Hepatocyte (in vitro differentiated cells): ENCODE data around the gene TOGARAM2. TPM values are rescaled to one million over a fixed set of nuclear protein-coding genes. Genes with fewer than 3 reads are reported as not detected.

ENCODE experiments used
- DNase-seq: peaks from one replicate; pipeline ENCODE4 v3.0.0-alpha.2; 2016; ENCODE audit warnings: low spot score
- H2AFZ ChIP-seq: fragments of 200-600 bp; sonication (generic); 2 replicates; pipeline ENCODE4 v1.6.0; 2016; ENCODE audit warnings: antibody characterized with exemption, mild to moderate bottlenecking
- H3K27ac ChIP-seq: fragments of 200-600 bp; sonication (generic); 2 replicates; pipeline ENCODE4 v1.5.1; 2016; ENCODE audit warnings: mild to moderate bottlenecking
- H3K27me3 ChIP-seq: fragments of 200-600 bp; sonication (generic); 2 replicates; pipeline ENCODE4 v1.6.1; 2016
- H3K36me3 ChIP-seq: fragments of 200-600 bp; sonication (generic); replicated peaks from 2 replicates; pipeline ENCODE4 v1.5.1; 2016; ENCODE audit warnings: low read depth; ENCODE audit not compliant: insufficient read depth
- H3K4me1 ChIP-seq: fragments of 200-600 bp; sonication (generic); 2 replicates; pipeline ENCODE4 v1.5.1; 2016; ENCODE audit warnings: mild to moderate bottlenecking, moderate library complexity; ENCODE audit not compliant: insufficient read depth
- H3K4me2 ChIP-seq: fragments of 200-600 bp; sonication (generic); 2 replicates; pipeline ENCODE4 v1.6.0; 2016
- H3K4me3 ChIP-seq: fragments of 200-600 bp; sonication (generic); 2 replicates; pipeline ENCODE4 v1.5.1; 2016; ENCODE audit warnings: mild to moderate bottlenecking
- H3K79me2 ChIP-seq: fragments of 200-600 bp; sonication (generic); 2 replicates; pipeline ENCODE4 v1.6.0; 2017; ENCODE audit warnings: mild to moderate bottlenecking
- H3K9me2 ChIP-seq: fragments of 200-600 bp; sonication (generic); replicated peaks from 2 replicates; pipeline ENCODE4 v1.6.0; 2017; ENCODE audit warnings: mild to moderate bottlenecking; ENCODE audit not compliant: insufficient read depth
- H3K9me3 ChIP-seq: fragments of 200-600 bp; sonication (generic); 2 replicates; pipeline ENCODE4 v1.5.1; 2016; ENCODE audit warnings: low read depth, mild to moderate bottlenecking
- H4K20me1 ChIP-seq: fragments of 200-600 bp; sonication (generic); 2 replicates; pipeline ENCODE4 v1.6.0; 2016; ENCODE audit warnings: mild to moderate bottlenecking; ENCODE audit not compliant: insufficient read depth, poor library complexity, severe bottlenecking
- CTCF ChIP-seq: fragments of 200-600 bp; sonication (generic); IDR thresholded peaks from 2 replicates; pipeline ENCODE4 v1.5.1; 2016; ENCODE audit warnings: antibody characterized with exemption, mild to moderate bottlenecking; ENCODE audit not compliant: poor library complexity
- EZH2 ChIP-seq: fragments of 200-600 bp; sonication (generic); IDR thresholded peaks from 2 replicates; pipeline ENCODE4 v1.6.1; 2016; ENCODE audit warnings: antibody characterized with exemption, mild to moderate bottlenecking, borderline replicate concordance
- EZH2phosphoT487 ChIP-seq: fragments of 200-600 bp; sonication (generic); IDR thresholded peaks from one replicate; pipeline ENCODE4 v1.6.1; 2018; ENCODE audit warnings: antibody characterized with exemption, mild to moderate bottlenecking, low read depth, moderate library complexity; ENCODE audit not compliant: unreplicated experiment, severe bottlenecking
- WGBS: methylation state at CpG from one replicate; pipeline ENCODE4 v1.1.6; 2016; ENCODE audit warnings: low lambda C conversion rate; ENCODE audit errors: missing lambda C conversion rate; 5-methylcytosine and 5-hydroxymethylcytosine counted together
- polyA plus RNA-seq: library from polyadenylated mRNA; unstranded; fragments of >200 nt; fragmentation: Nextera tagmentation; extraction: Ambion mirVana; gene quantifications from 2 replicates; pipeline ENCODE4 v1.2.1, GENCODE V29; 2016
- total RNA-seq: library from RNA; depleted of rRNA; stranded (reverse); fragments of >200 nt; gene quantifications from 2 replicates; pipeline ENCODE4 v1.2.3, GENCODE V29; 2014

Gene TOGARAM2
- total and polyA plus RNA-seq, 2 experiments from 2014 or later = 0.47 to 1.3 TPM

GRCh38 chr2:29055601-29056000 is 74.5 kb downstream of the TOGARAM2 start:
- no peak overlapping the region for H2AFZ ChIP-seq
- no peaks in the 10 kb centered on the region for H3K36me3 ChIP-seq
- H3K27ac ChIP-seq = no peak overlapping the region
- H3K9me2 ChIP-seq = no peaks in the 10 kb centered on the region
- H4K20me1 ChIP-seq = no peaks in the 10 kb centered on the region
- no peak for TF ChIP-seq EZH2phosphoT487
- TF ChIP-seq EZH2 = no peak
- TF ChIP-seq CTCF = no peak
- H3K27me3 ChIP-seq = no peaks in the 10 kb centered on the region
- H3K4me2 ChIP-seq = no peak overlapping the region
- H3K9me3 ChIP-seq = no peaks in the 10 kb centered on the region
- 38% methylated on average over 1 of the region's 1 CpG for WGBS
- peaks cover 11% of the 10 kb centered on the region for H3K4me1 ChIP-seq
- H3K79me2 ChIP-seq = no peaks in the 10 kb centered on the region
- DNase-seq = no peak
- no peak overlapping the region for H3K4me3 ChIP-seq

- H3K27ac ChIP-seq = no peak overlapping the region
- no peaks in the 10 kb centered on the region for H3K9me2 ChIP-seq
- no peaks in the 10 kb centered on the region for H3K9me3 ChIP-seq
- WGBS = 77% methylated on average over 5 of the region's 5 CpGs
- H4K20me1 ChIP-seq = no peaks in the 10 kb centered on the region
- no peak overlapping the region for H3K4me2 ChIP-seq
- no peaks in the 10 kb centered on the region for H3K79me2 ChIP-seq
- H3K36me3 ChIP-seq = no peaks in the 10 kb centered on the region
- no peak overlapping the region for H3K4me3 ChIP-seq
- TF ChIP-seq CTCF (no peak), EZH2phosphoT487 (no peak), EZH2 (no peak)
- no peak overlapping the region for H2AFZ ChIP-seq
- peaks cover 11% of the 10 kb centered on the region for H3K4me1 ChIP-seq
- H3K27me3 ChIP-seq = no peaks in the 10 kb centered on the region
- DNase-seq = no peak
Observed at GRCh38 chr2:29056452-29056851, 75.4 kb downstream of the TOGARAM2 start.

- Histone ChIP-seq H3K4me2 (no peak overlapping the region), H3K4me3 (no peak overlapping the region), H3K27ac (no peak overlapping the region), H3K79me2 (no peaks in the 10 kb centered on the region), H2AFZ (no peak overlapping the region), H3K4me1 (peaks cover 11% of the 10 kb centered on the region), H4K20me1 (no peaks in the 10 kb centered on the region), H3K36me3 (no peaks in the 10 kb centered on the region), H3K27me3 (no peaks in the 10 kb centered on the region), H3K9me2 (no peaks in the 10 kb centered on the region), H3K9me3 (no peaks in the 10 kb centered on the region)
- TF ChIP-seq EZH2phosphoT487 = no peak
- DNase-seq = no peak
- 94% methylated on average over 4 of the region's 4 CpGs for WGBS
Observed at GRCh38 chr2:29057006-29057405, 75.9 kb downstream of the TOGARAM2 start.

- no peak for DNase-seq
- Histone ChIP-seq H3K79me2 (no peaks in the 10 kb centered on the region), H3K9me2 (no peaks in the 10 kb centered on the region), H4K20me1 (no peaks in the 10 kb centered on the region), H3K27me3 (no peaks in the 10 kb centered on the region), H3K9me3 (no peaks in the 10 kb centered on the region), H3K4me1 (peaks cover 18% of the 10 kb centered on the region), H3K4me2 (no peak overlapping the region), H2AFZ (no peak overlapping the region), H3K27ac (no peak overlapping the region), H3K4me3 (no peak overlapping the region), H3K36me3 (no peaks in the 10 kb centered on the region)
- WGBS = 81% methylated on average over 1 of the region's 1 CpG
- TF ChIP-seq EZH2phosphoT487 (no peak), CTCF (no peak), EZH2 (no peak)
Observed at GRCh38 chr2:29059624-29060023, 78.5 kb downstream of the TOGARAM2 start.
